ENCODE results near the gene COBL.

Gene COBL

GRCh38 chr7:51025668-51026067 lies 290.9 kb downstream of the COBL start:
- no peaks in the 10 kb centered on the region for H3K36me3 ChIP-seq (ENCODE audit: control insufficient read depth, low read length)
- H3K4me2 ChIP-seq (ENCODE audit: low read length) = no peak overlapping the region
- H3K27me3 ChIP-seq (ENCODE audit: control insufficient read depth, low read length) = no peaks in the 10 kb centered on the region
- no peak overlapping the region for H3K4me3 ChIP-seq (ENCODE audit: low read length)
- H3K27ac ChIP-seq (ENCODE audit: low read depth, low read length) = no peak overlapping the region
- no peaks in the 10 kb centered on the region for H3K9me2 ChIP-seq (replicated peaks; ENCODE audit: control insufficient read depth, low read length)
- H3F3A ChIP-seq (ENCODE audit: control insufficient read depth, insufficient read depth) = no peaks in the 10 kb centered on the region
- no peaks in the 10 kb centered on the region for H3K9me3 ChIP-seq (ENCODE audit: control insufficient read depth, insufficient read depth, low read length)
- H3K79me2 ChIP-seq (ENCODE audit: control insufficient read depth, low read length) = no peaks in the 10 kb centered on the region
- TF ChIP-seq EZH2phosphoT487 (IDR thresholded peaks at IDR 0.05; ENCODE audit: borderline replicate concordance, low read length) (no peak), CTCF (IDR thresholded peaks at IDR 0.05; ENCODE audit: low read depth, low read length, poor library complexity, severe bottlenecking) (no peak)
- no peaks in the 10 kb centered on the region for H4K20me1 ChIP-seq (ENCODE audit: control insufficient read depth, insufficient read depth, low read depth, low read length)
- H3K4me1 ChIP-seq (ENCODE audit: control insufficient read depth, low read length) = no peaks in the 10 kb centered on the region

- Histone ChIP-seq H3K27ac (ENCODE audit: low read depth, low read length) (no peak overlapping the region), H3K9me3 (ENCODE audit: control insufficient read depth, insufficient read depth, low read length) (no peaks in the 10 kb centered on the region), H3K4me2 (ENCODE audit: low read length) (no peak overlapping the region), H3K36me3 (ENCODE audit: control insufficient read depth, low read length) (no peaks in the 10 kb centered on the region), H4K20me1 (ENCODE audit: control insufficient read depth, insufficient read depth, low read depth, low read length) (no peaks in the 10 kb centered on the region), H3K4me1 (ENCODE audit: control insufficient read depth, low read length) (no peaks in the 10 kb centered on the region), H3K9me2 (replicated peaks; ENCODE audit: control insufficient read depth, low read length) (no peaks in the 10 kb centered on the region), H3K27me3 (ENCODE audit: control insufficient read depth, low read length) (no peaks in the 10 kb centered on the region), H3F3A (ENCODE audit: control insufficient read depth, insufficient read depth) (no peaks in the 10 kb centered on the region), H3K79me2 (ENCODE audit: control insufficient read depth, low read length) (no peaks in the 10 kb centered on the region), H3K4me3 (ENCODE audit: low read length) (no peak overlapping the region)
- no peak for TF ChIP-seq CTCF (IDR thresholded peaks at IDR 0.05; ENCODE audit: low read depth, low read length, poor library complexity, severe bottlenecking)
- no peak for TF ChIP-seq EZH2phosphoT487 (IDR thresholded peaks at IDR 0.05; ENCODE audit: borderline replicate concordance, low read length)
Measured at GRCh38 chr7:51024867-51025266, 291.7 kb downstream of the COBL start.

DNA sequence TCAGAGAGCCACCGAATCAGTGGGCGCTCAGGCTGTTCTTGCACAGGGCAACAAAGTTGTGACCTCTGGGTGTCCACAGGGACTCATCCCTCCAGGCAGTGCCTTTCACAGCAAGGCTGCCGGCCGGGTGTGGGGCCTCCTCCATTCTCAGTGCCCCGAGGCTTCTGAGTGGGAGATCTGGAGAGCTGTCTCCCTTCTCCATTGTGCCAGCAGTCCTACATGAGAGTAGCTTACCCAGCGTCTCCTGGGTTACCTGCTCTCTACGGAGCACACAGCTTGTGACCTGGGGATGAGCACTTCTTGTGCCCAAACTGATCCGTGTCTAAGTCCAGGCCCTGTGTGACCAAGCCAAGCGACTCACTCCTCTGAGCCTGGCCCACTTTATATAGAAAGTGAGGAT lies 293.1 kb downstream of the COBL start:
- no peak overlapping the region for H3K27ac ChIP-seq (ENCODE audit: low read depth, low read length)
- no peaks in the 10 kb centered on the region for H3K9me2 ChIP-seq (replicated peaks; ENCODE audit: control insufficient read depth, low read length)
- no peaks in the 10 kb centered on the region for H3K4me1 ChIP-seq (ENCODE audit: control insufficient read depth, low read length)
- H3K4me2 ChIP-seq (ENCODE audit: low read length) = no peak overlapping the region
- H3K79me2 ChIP-seq (ENCODE audit: control insufficient read depth, low read length) = no peaks in the 10 kb centered on the region
- no peaks in the 10 kb centered on the region for H3K36me3 ChIP-seq (ENCODE audit: control insufficient read depth, low read length)
- TF ChIP-seq CTCF (IDR thresholded peaks at IDR 0.05; ENCODE audit: low read depth, low read length, poor library complexity, severe bottlenecking) (no peak), EZH2phosphoT487 (IDR thresholded peaks at IDR 0.05; ENCODE audit: borderline replicate concordance, low read length) (no peak)
- no peaks in the 10 kb centered on the region for H3K9me3 ChIP-seq (ENCODE audit: control insufficient read depth, insufficient read depth, low read length)
- H3F3A ChIP-seq (ENCODE audit: control insufficient read depth, insufficient read depth) = no peaks in the 10 kb centered on the region
- H4K20me1 ChIP-seq (ENCODE audit: control insufficient read depth, insufficient read depth, low read depth, low read length) = no peaks in the 10 kb centered on the region
- no peak overlapping the region for H3K4me3 ChIP-seq (ENCODE audit: low read length)
- H3K27me3 ChIP-seq (ENCODE audit: control insufficient read depth, low read length) = no peaks in the 10 kb centered on the region

- H3K9me2 ChIP-seq (replicated peaks; ENCODE audit: control insufficient read depth, low read length) = no peaks in the 10 kb centered on the region
- H3F3A ChIP-seq (ENCODE audit: control insufficient read depth, insufficient read depth) = no peaks in the 10 kb centered on the region
- no peak overlapping the region for H3K4me3 ChIP-seq (ENCODE audit: low read length)
- H3K36me3 ChIP-seq (ENCODE audit: control insufficient read depth, low read length) = no peaks in the 10 kb centered on the region
- no peak for TF ChIP-seq CTCF (IDR thresholded peaks at IDR 0.05; ENCODE audit: low read depth, low read length, poor library complexity, severe bottlenecking)
- TF ChIP-seq EZH2phosphoT487 (IDR thresholded peaks at IDR 0.05; ENCODE audit: borderline replicate concordance, low read length) = no peak
- H3K27ac ChIP-seq (ENCODE audit: low read depth, low read length) = no peak overlapping the region
- no peaks in the 10 kb centered on the region for H4K20me1 ChIP-seq (ENCODE audit: control insufficient read depth, insufficient read depth, low read depth, low read length)
- H3K4me1 ChIP-seq (ENCODE audit: control insufficient read depth, low read length) = no peaks in the 10 kb centered on the region
- no peaks in the 10 kb centered on the region for H3K27me3 ChIP-seq (ENCODE audit: control insufficient read depth, low read length)
- H3K79me2 ChIP-seq (ENCODE audit: control insufficient read depth, low read length) = no peaks in the 10 kb centered on the region
- H3K4me2 ChIP-seq (ENCODE audit: low read length) = no peak overlapping the region
- no peaks in the 10 kb centered on the region for H3K9me3 ChIP-seq (ENCODE audit: control insufficient read depth, insufficient read depth, low read length)
Measured at GRCh38 chr7:51022821-51023220, 293.8 kb downstream of the COBL start.
